GM19324 (cell line): ENCODE results near the gene SEMA6A.

Experiments
- ATAC-seq: cut with Tn5 transposase; IDR thresholded peaks from one replicate; pipeline ENCODE4 v1.9.1; 2021; ENCODE audit warnings: mild to moderate bottlenecking, moderate library complexity; ENCODE audit not compliant: unreplicated experiment, low FRiP score

The SEMA6A gene

GRCh38 chr5:116418774-116419173 is 155.8 kb downstream of the SEMA6A start:
- no peak for ATAC-seq

- no peak for ATAC-seq
Observed at GRCh38 chr5:116418016-116418415, 156.6 kb downstream of the SEMA6A start.

GRCh38 chr5:116415989-116416388 is 158.6 kb downstream of the SEMA6A start:
- ATAC-seq = no peak

GRCh38 chr5:116415182-116415581 is 159.4 kb downstream of the SEMA6A start:
- ATAC-seq = no peak

GRCh38 chr5:116411101-116411571 is 163.5 kb downstream of the SEMA6A start:
- no peak for ATAC-seq

GRCh38 chr5:116410336-116410890 is 164.2 kb downstream of the SEMA6A start:
- ATAC-seq = no peak

GRCh38 chr5:116409591-116410296 is 164.9 kb downstream of the SEMA6A start:
- no peak for ATAC-seq

- no peak for ATAC-seq
Observed at GRCh38 chr5:116406306-116407041, 168.1 kb downstream of the SEMA6A start.

- no peak for ATAC-seq
Observed at GRCh38 chr5:116404792-116405191, 169.8 kb downstream of the SEMA6A start.

- no peak for ATAC-seq
Observed at GRCh38 chr5:116404016-116404415, 170.6 kb downstream of the SEMA6A start.

GRCh38 chr5:116402235-116402634 is 172.4 kb downstream of the SEMA6A start:
- no peak for ATAC-seq

- ATAC-seq = no peak
Observed at GRCh38 chr5:116401576-116401975, 173.0 kb downstream of the SEMA6A start.

- no peak for ATAC-seq
Observed at GRCh38 chr5:116396476-116397099, 178.0 kb downstream of the SEMA6A start.

GRCh38 chr5:116395631-116396203 is 178.9 kb downstream of the SEMA6A start:
- ATAC-seq = no peak

- no peak for ATAC-seq
Observed at GRCh38 chr5:116395226-116395625, 179.4 kb downstream of the SEMA6A start.

GRCh38 chr5:116394186-116394867 is 180.3 kb downstream of the SEMA6A start:
- ATAC-seq = no peak
